ENCODE results near the gene GAB2.
A peak's percentile ranks its signal among the peaks of the same experiment; 100 is the strongest.

GAB2 gene

GRCh38 chr11:78399136-78399535 lies 18.5 kb downstream of the GAB2 start:
- DNase-seq: no peak

- DNase-seq: no peak
Observed at GRCh38 chr11:78398715-78399114, 18.9 kb downstream of the GAB2 start.

- DNase-seq: peak; percentile 88
Observed at GRCh38 chr11:78397398-78397797, 20.2 kb downstream of the GAB2 start.

- DNase-seq: no peak
Observed at GRCh38 chr11:78395597-78395996, 22.0 kb downstream of the GAB2 start.

GRCh38 chr11:78392854-78393253 lies 24.8 kb downstream of the GAB2 start:
- DNase-seq: peak; percentile 11

GRCh38 chr11:78391424-78391823 lies 26.2 kb downstream of the GAB2 start:
- no peak for DNase-seq

GRCh38 chr11:78390809-78391208 lies 26.8 kb downstream of the GAB2 start:
- no peak for DNase-seq

- DNase-seq: no peak
Observed at GRCh38 chr11:78386215-78386941, 31.2 kb downstream of the GAB2 start.

- no peak for DNase-seq
Observed at GRCh38 chr11:78385205-78385604, 32.4 kb downstream of the GAB2 start.

- DNase-seq: no peak
Observed at GRCh38 chr11:78384231-78384630, 33.4 kb downstream of the GAB2 start.

- no peak for DNase-seq
Observed at GRCh38 chr11:78381865-78382264, 35.8 kb downstream of the GAB2 start.

- no peak for DNase-seq
Observed at GRCh38 chr11:78380615-78381051, 37.0 kb downstream of the GAB2 start.

- DNase-seq: no peak
Observed at GRCh38 chr11:78379039-78379670, 38.5 kb downstream of the GAB2 start.

GRCh38 chr11:78377625-78378418 lies 39.8 kb downstream of the GAB2 start:
- no peak for DNase-seq

GRCh38 chr11:78376858-78377257 lies 40.8 kb downstream of the GAB2 start:
- DNase-seq: no peak

- DNase-seq: no peak
Observed at GRCh38 chr11:78374917-78375316, 42.7 kb downstream of the GAB2 start.

- DNase-seq: no peak
Observed at GRCh38 chr11:78373689-78374088, 43.9 kb downstream of the GAB2 start.

- no peak for DNase-seq
Observed at GRCh38 chr11:78372114-78372768, 45.4 kb downstream of the GAB2 start.

GRCh38 chr11:78371221-78371891 lies 46.3 kb downstream of the GAB2 start:
- DNase-seq: no peak

GRCh38 chr11:78370406-78371172 lies 47.0 kb downstream of the GAB2 start:
- DNase-seq: no peak

GRCh38 chr11:78365381-78365792 lies 52.2 kb downstream of the GAB2 start:
- no peak for DNase-seq
